ENCODE data around the gene NGFR.

DNA sequence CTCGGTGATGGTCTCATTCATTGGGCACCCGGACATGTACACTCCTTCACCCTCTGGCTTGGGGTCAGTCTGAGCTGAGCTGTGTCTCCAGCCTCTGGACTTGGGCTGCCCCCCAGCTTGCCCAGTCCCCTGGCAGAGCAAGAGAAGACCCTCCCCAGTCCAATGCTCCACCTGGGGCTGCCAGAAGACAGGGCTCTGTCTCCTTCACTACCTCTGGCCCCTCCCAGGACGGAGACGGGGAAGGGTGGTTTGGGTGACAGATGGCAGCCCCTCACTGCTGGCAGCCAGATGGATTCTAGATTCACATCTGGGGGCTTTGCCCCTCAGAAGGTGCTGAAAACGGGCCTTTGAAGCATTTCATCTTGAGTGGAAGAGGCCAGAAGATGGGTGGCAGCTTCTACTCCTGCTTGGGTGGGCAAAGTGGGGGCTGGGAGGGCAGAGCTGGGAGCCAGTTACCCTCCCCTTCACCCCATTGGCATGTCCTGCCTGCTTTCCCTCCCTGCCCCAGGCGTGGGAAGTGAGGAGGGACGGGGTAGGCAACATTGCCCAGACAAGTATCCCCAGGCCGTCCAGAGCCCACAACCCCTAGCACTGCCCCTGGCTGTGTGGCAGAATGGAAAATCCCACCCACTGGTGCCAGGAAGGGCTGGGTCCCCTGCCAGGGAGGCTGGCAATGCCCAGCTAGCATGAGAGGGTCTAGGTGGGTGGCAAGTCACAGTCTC lies 13.9 kb downstream of the NGFR start:
- TF ChIP-seq POLR2AphosphoS5 (IDR thresholded peaks at IDR 0.05; ENCODE audit: low read depth, low read length) (no peak), POLR2A (IDR thresholded peaks at IDR 0.05; ENCODE audit: low read depth, low read length) (no peak), SPI1 (IDR thresholded peaks at IDR 0.05; ENCODE audit: low read depth, low read length) (no peak)
